ENCODE measurements around the gene RAP1GAP.

Gene RAP1GAP

GRCh38 chr1:21589618-21590017 lies 79.5 kb downstream of the RAP1GAP start:
- no peak for DNase-seq

DNA sequence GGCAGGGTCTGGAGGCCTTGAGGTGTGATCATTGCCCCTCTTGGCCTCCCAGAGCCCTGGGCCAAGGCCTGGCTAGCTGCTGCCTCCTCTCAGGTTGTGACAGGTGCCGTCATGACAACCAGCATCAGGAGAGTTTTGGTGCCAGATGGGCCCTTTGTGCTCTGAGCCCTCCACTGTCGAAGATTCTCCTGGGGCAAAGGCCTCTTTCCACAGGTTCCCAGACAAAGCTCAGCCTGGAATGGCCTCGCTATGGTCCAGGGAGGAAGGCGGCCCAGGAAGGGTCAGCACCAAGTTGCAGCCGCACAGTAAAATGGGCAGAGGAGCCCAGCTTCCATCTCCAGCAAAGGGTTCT lies 81.6 kb downstream of the RAP1GAP start:
- DNase-seq: no peak

GRCh38 chr1:21586846-21587601 lies 82.1 kb downstream of the RAP1GAP start:
- no peak for DNase-seq

GRCh38 chr1:21586222-21586621 lies 82.9 kb downstream of the RAP1GAP start:
- no peak for DNase-seq

GRCh38 chr1:21585037-21585436 lies 84.1 kb downstream of the RAP1GAP start:
- DNase-seq: no peak

DNA sequence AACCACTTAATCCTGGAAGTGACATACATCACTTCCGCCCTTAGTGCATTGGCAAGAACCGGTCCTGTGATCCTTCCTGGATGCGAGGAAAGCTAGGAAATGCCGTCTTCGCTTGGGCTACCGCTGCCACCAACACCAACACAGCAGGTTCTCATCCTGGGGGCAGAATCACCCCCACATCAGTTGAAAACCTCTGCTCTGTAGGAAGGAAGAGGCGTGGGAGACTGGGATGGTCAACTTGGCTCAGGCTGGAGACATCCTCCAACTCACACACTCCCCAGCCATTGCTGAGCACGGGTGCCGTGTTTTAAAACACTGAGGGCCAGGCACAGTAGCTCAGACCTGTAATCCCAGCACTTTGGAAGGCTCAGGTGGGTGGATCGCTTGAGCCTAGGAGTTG lies 85.1 kb downstream of the RAP1GAP start:
- no peak for DNase-seq

GRCh38 chr1:21579791-21580190 lies 89.4 kb downstream of the RAP1GAP start:
- no peak for DNase-seq

GRCh38 chr1:21577933-21578332 lies 91.2 kb downstream of the RAP1GAP start:
- no peak for DNase-seq

DNA sequence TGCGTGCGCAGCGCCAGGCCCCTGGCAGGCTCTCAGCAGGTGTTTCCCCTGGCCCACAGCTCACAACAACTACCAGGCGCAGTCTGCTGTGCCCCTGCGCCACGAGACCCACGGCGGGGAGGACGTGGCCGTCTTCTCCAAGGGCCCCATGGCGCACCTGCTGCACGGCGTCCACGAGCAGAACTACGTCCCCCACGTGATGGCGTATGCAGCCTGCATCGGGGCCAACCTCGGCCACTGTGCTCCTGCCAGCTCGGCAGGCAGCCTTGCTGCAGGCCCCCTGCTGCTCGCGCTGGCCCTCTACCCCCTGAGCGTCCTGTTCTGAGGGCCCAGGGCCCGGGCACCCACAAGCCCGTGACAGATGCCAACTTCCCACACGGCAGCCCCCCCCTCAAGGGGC lies 91.8 kb downstream of the RAP1GAP start:
- DNase-seq: no peak

DNA sequence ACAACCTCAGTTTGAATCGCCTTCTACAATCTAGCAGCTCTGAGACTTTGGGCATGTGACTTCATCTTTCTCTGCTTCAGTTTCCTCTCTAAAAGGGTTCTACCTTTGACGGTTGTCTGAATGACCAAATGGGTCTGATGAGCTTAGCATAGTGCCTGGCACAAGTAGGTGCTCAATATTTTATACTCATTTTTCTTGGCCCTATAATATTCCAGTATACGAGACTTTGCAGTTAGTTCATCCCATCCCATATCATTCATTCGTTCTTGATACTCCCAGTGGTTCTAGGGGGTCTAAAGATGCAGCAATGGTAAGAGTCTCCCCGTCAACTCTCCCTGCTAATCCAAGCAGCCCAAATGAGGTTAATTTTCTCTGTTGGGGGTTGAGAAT lies 92.4 kb downstream of the RAP1GAP start:
- DNase-seq: no peak

GRCh38 chr1:21576031-21576797 lies 92.9 kb downstream of the RAP1GAP start:
- no peak for DNase-seq

DNA sequence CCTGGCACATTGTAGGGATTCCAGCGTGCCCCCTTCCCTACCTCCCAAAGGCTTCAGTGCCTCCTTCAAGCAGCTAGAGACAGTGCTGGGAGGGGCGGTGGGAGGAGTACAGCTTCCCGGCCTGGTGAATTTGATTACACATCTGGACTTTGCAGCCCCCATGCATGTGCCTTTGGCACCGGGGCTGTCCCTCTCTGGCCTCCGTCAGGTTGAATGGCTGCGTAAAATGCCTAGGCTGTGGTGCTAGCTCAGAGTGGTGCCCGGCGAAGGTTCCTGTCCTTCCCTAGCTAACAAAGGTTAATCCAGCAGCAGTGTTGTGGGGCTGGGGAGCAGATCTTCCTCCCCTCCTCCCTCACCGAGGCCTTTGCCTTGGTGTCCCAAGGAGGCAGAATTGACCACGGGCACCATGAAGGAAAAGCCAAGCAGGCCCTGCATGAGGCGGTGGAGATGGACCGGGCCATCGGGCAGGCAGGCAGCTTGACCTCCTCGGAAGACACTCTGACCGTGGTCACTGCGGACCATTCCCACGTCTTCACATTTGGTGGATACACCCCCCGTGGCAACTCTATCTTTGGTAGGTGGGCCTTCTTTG lies 93.7 kb downstream of the RAP1GAP start:
- no peak for DNase-seq

- no peak for DNase-seq
These were observed 94.5 kb downstream of the RAP1GAP start for GRCh38 chr1:21574466-21575151.

DNA sequence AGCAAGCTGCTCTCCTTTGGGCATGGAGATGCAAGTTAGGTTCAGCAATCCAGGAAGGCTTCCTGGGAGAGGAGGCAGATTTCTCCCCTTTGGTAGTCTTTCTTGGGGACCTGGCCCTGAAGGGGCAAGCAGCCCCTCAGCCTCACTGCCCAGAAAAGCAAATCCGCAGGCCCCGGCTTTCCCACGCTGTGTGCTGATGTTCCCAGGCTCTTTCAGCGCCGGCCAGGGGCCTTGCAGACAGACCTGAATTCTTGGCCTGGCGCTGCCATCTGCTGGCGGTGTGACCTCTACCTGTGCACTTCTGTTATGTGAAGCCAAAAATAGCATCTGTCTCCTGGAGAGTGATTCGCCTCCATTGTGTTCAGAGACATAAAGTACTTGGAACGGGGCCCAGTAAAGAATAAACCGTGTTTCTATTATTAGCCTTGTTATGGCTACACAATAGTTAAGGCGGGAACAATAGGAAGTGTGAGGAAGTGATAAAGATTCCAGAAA lies 95.1 kb downstream of the RAP1GAP start:
- DNase-seq: no peak

- no peak for DNase-seq
These were observed 95.7 kb downstream of the RAP1GAP start for GRCh38 chr1:21573475-21573874.

- DNase-seq: no peak
These were observed 96.4 kb downstream of the RAP1GAP start for GRCh38 chr1:21572735-21573277.

DNA sequence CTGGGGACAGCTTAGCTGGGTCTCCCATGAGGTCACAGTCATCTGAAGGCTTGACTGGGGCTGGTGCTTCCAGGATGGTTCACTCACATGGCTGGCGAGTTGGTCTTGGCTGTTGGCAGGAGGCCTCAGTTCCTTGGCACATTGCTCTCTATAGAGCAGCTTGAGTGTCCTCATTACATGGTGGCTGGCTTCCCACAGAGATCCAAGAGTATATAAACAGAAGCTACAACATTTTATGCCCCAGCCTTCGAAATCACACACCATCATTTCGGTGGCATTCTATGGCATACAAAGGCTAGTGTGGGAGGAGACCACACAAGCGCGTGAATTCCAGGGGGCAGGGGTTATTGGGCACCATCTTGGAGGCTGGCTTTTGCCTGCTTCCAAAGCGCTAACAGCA lies 96.9 kb downstream of the RAP1GAP start:
- no peak for DNase-seq

DNA sequence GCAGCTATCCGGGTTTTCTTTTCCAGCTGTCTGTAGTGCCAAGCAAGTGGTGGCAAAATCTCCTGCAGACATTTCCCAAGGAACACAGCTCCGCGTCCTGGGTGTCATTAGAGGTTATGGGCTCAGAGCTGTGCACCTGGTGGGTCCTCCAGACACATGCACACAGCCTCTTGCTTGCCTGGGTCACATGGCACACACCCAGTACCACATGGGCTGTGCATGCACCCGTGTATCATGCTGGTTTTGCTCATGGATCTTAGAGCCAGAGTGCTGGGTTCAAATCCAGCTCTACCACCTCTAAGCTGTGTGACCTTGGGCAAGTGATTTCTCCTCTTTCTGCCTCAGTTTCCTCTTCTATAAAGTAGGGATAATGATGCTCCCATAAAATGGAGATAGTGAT lies 98.3 kb downstream of the RAP1GAP start:
- DNase-seq: no peak

- no peak for DNase-seq
These were observed 98.7 kb downstream of the RAP1GAP start for GRCh38 chr1:21570528-21570875.

DNA sequence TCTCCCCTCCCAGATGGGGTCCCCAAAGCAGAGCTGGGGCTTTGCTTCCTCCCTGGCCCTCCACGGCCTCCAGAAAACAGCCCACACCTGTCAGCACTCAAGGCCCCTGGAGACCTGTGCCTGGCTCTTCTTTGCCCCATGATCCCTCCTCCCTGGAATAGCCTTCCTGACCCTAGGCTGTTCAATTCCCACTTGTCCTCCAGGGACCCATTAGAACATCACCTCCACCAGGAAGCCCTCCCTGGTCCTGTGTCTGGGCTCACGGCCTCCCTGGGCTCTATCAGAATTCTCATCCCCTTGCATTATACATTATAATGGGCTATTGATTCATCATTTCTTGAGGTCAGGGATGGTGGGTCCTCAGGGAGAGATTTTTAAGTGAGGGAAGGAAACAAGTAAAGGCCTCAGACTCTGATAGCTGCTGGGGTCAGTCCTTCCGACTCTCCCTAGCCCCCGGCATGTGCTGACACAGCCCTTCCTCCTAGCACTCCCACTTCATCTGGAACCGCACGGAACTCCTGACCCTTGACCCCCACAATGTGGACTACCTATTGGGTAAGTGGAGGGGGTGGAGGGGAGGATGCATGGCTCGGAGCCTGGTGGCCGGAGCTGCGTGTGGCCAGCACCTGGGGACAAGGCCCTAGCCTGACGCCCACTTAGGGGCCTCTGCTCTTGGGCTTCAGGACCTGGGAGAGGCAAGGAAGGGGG lies 99.2 kb downstream of the RAP1GAP start:
- DNase-seq: no peak

DNA sequence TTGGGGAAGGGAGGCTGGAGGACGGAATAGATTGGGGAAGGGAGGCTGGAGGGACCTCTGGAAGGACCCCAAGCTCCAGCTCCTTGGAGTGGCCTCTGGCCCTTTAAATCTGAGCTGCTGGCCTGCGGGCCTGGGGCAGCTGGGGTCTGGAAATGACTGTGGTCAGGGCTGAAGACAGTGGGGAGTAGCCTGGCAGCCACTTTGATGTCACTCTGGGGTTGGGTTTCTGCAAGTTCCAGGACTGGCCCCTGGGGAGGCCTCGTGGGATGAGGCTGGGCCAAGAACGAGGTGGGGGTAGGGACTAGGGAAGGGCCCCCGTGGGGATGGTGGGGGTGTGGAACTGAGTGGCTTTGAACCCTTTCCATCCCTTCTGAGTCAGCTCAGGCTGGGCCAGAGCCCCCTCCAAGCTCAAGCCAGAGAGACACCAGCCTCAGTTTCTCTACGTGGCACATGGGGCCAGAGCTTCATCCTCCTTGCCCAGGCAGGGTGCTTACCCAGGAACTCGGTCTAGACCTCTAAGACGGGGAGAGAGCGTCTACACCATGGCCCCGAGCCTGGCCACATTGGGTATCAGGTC lies 100.3 kb downstream of the RAP1GAP start:
- DNase-seq: no peak

Measured in GOT3 (cell line).